DOHH2 (cell line): ENCODE data around the gene FAM171A1.

Source experiments
- CTCF ChIP-seq: fragments of 200-600 bp; sonication (generic); IDR thresholded peaks from one replicate; pipeline ENCODE4 v1.5.1; 2014; ENCODE audit warnings: antibody characterized with exemption, mild to moderate bottlenecking, low read depth, low read length; ENCODE audit not compliant: poor library complexity, severe bottlenecking
- EZH2phosphoT487 ChIP-seq: fragments of 200-600 bp; sonication (generic); IDR thresholded peaks from 2 replicates; pipeline ENCODE4 v1.6.1; 2017; ENCODE audit warnings: borderline replicate concordance, mild to moderate bottlenecking, antibody characterized with exemption, low read length, moderate library complexity, mixed read lengths

- TF ChIP-seq CTCF, result no peak
- TF ChIP-seq EZH2phosphoT487, result no peak
These were observed 194.8 kb downstream of the FAM171A1 start for GRCh38 chr10:15176269-15176668.
